Neural cell (in vitro differentiated cells): ENCODE results near the gene NDUFB11. TPM values are rescaled to one million over a fixed set of nuclear protein-coding genes. Genes with fewer than 3 reads are reported as not detected.

Experiments used
- H2AFZ ChIP-seq: fragments of 200-600, 300-800 bp; sonication (generic), shearing (Covaris generic); 2 replicates; pipeline ENCODE4 v1.6.0; 2014; ENCODE audit warnings: low read depth, mild to moderate bottlenecking, antibody characterized with exemption, low read length, moderate library complexity
- H3F3A ChIP-seq: fragments of 200-600 bp; shearing (Covaris generic); 2 replicates; pipeline ENCODE4 v1.6.1; 2016; ENCODE audit warnings: mild to moderate bottlenecking, moderate library complexity, mixed read lengths, antibody characterized with exemption, low read length; ENCODE audit not compliant: insufficient read depth, poor library complexity, severe bottlenecking
- H3K27ac ChIP-seq: fragments of 200-600, 300-800 bp; sonication (generic), shearing (Covaris generic); 2 replicates; pipeline ENCODE4 v1.5.1; 2014; ENCODE audit warnings: mild to moderate bottlenecking, low read length, moderate library complexity
- H3K27me3 ChIP-seq: fragments of 300-800, 200-600 bp; sonication (generic), shearing (Covaris generic); 2 replicates; pipeline ENCODE4 v1.6.0; 2014; ENCODE audit warnings: mild to moderate bottlenecking, low read depth, low read length, moderate library complexity; ENCODE audit not compliant: insufficient read depth
- H3K36me3 ChIP-seq: fragments of 300-800, 200-600 bp; sonication (generic), shearing (Covaris generic); 2 replicates; pipeline ENCODE4 v1.5.1; 2014; ENCODE audit warnings: mild to moderate bottlenecking, antibody characterized with exemption, low read length, moderate library complexity; ENCODE audit not compliant: insufficient read depth
- H3K4me2 ChIP-seq: fragments of 300-800, 200-600 bp; sonication (generic), shearing (Covaris generic); 2 replicates; pipeline ENCODE4 v1.6.0; 2014; ENCODE audit warnings: mild to moderate bottlenecking, low read length
- H3K4me3 ChIP-seq: fragments of 300-800, 200-600 bp; sonication (generic), shearing (Covaris generic); 2 replicates; pipeline ENCODE4 v1.5.1; 2014; ENCODE audit warnings: mild to moderate bottlenecking, low read length, moderate library complexity
- H3K79me2 ChIP-seq: fragments of 200-600 bp; shearing (Covaris generic); replicated peaks from 2 replicates; pipeline ENCODE4 v1.6.0; 2014; ENCODE audit warnings: mild to moderate bottlenecking, low read length, moderate library complexity; ENCODE audit not compliant: insufficient read depth
- H3K9ac ChIP-seq: fragments of 300-800, 200-600 bp; sonication (generic), shearing (Covaris generic); 2 replicates; pipeline ENCODE4 v1.6.1; 2016; ENCODE audit warnings: mild to moderate bottlenecking, low read length, mixed read lengths
- H3K9me2 ChIP-seq: fragments of 200-600 bp; shearing (Covaris generic); 2 replicates; pipeline ENCODE4 v1.6.1; 2016; ENCODE audit warnings: mild to moderate bottlenecking, low read length, mixed read lengths; ENCODE audit not compliant: insufficient read depth
- H3K9me3 ChIP-seq: fragments of 200-600, 300-800 bp; sonication (generic), shearing (Covaris generic); 2 replicates; pipeline ENCODE4 v1.6.1; 2016; ENCODE audit warnings: mild to moderate bottlenecking, mixed run types, low read length, moderate library complexity, mixed read lengths
- H4K20me1 ChIP-seq: fragments of 200-600 bp; shearing (Covaris generic); 2 replicates; pipeline ENCODE4 v1.6.1; 2016; ENCODE audit warnings: mild to moderate bottlenecking, mixed run types; ENCODE audit not compliant: insufficient read depth
- EP300 ChIP-seq: fragments of 450-650 bp; conservative IDR thresholded peaks from 2 replicates; pipeline ENCODE4 v1.6.1; 2014; ENCODE audit warnings: antibody characterized with exemption, mild to moderate bottlenecking, moderate library complexity; ENCODE audit not compliant: poor library complexity, severe bottlenecking
- EZH2 ChIP-seq: fragments of 200-600, 300-800 bp; shearing (Covaris generic), sonication (generic); IDR thresholded peaks from 2 replicates; pipeline ENCODE4 v1.6.1; 2014; ENCODE audit warnings: antibody characterized with exemption, low read length, borderline replicate concordance, mild to moderate bottlenecking; ENCODE audit not compliant: insufficient read depth, poor library complexity, severe bottlenecking
- MXI1 ChIP-seq: fragments of 450-650 bp; conservative IDR thresholded peaks from 2 replicates; pipeline ENCODE4 v1.6.1; 2014; ENCODE audit warnings: antibody characterized with exemption, mild to moderate bottlenecking; ENCODE audit not compliant: poor library complexity, severe bottlenecking
- POLR2AphosphoS5 ChIP-seq: IDR thresholded peaks from 2 replicates; pipeline ENCODE4 v1.6.1; 2012
- RAD21 ChIP-seq: fragments of 450-650 bp; conservative IDR thresholded peaks from 2 replicates; pipeline ENCODE4 v1.6.1; 2014; ENCODE audit warnings: antibody characterized with exemption, mild to moderate bottlenecking, moderate library complexity
- REST ChIP-seq: IDR thresholded peaks from 2 replicates; pipeline ENCODE4 v1.6.1; 2012; ENCODE audit warnings: borderline replicate concordance
- SMC3 ChIP-seq: fragments of 450-650 bp; conservative IDR thresholded peaks from 2 replicates; pipeline ENCODE4 v1.6.1; 2014; ENCODE audit warnings: antibody characterized with exemption, mild to moderate bottlenecking, moderate library complexity; ENCODE audit not compliant: poor library complexity
- TAF1 ChIP-seq: IDR thresholded peaks from 2 replicates; pipeline ENCODE4 v1.6.1; 2012; ENCODE audit warnings: low read depth
- polyA plus RNA-seq: library from polyadenylated mRNA; depleted of rRNA; stranded (reverse); fragments of >200 nt; gene quantifications from 2 replicates; pipeline ENCODE4 v1.2.3, GENCODE V29; 2014
- TF ChIP-seq, protein P1 (sequence below): fragments of 450-650 bp; IDR thresholded peaks from 2 replicates; pipeline ENCODE4 v1.5.1; 2014; ENCODE audit warnings: antibody characterized with exemption, mild to moderate bottlenecking, moderate library complexity; ENCODE audit not compliant: poor library complexity, severe bottlenecking

Gene NDUFB11
- polyA plus RNA-seq, 1 donor from 2014 or later: 184 TPM

GRCh38 chrX:47182106-47182700 is 37.7 kb upstream of the NDUFB11 start:
- no peaks in the 10 kb centered on the region for H3K27me3 ChIP-seq
- H3K9ac ChIP-seq: no peak overlapping the region
- H2AFZ ChIP-seq: no peak overlapping the region
- no peaks in the 10 kb centered on the region for H3K36me3 ChIP-seq
- no peaks in the 10 kb centered on the region for H3F3A ChIP-seq
- no peak overlapping the region for H3K4me2 ChIP-seq
- no peaks in the 10 kb centered on the region for H4K20me1 ChIP-seq
- no peak overlapping the region for H3K4me3 ChIP-seq
- TF ChIP-seq MXI1: no peak
- no peak for TF ChIP-seq EZH2
- TF ChIP-seq EP300: no peak
- TF ChIP-seq SMC3: no peak
- no peak for TF ChIP-seq REST
- TF ChIP-seq, protein P1, sequence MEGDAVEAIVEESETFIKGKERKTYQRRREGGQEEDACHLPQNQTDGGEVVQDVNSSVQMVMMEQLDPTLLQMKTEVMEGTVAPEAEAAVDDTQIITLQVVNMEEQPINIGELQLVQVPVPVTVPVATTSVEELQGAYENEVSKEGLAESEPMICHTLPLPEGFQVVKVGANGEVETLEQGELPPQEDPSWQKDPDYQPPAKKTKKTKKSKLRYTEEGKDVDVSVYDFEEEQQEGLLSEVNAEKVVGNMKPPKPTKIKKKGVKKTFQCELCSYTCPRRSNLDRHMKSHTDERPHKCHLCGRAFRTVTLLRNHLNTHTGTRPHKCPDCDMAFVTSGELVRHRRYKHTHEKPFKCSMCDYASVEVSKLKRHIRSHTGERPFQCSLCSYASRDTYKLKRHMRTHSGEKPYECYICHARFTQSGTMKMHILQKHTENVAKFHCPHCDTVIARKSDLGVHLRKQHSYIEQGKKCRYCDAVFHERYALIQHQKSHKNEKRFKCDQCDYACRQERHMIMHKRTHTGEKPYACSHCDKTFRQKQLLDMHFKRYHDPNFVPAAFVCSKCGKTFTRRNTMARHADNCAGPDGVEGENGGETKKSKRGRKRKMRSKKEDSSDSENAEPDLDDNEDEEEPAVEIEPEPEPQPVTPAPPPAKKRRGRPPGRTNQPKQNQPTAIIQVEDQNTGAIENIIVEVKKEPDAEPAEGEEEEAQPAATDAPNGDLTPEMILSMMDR: no peak
- no peak for TF ChIP-seq TAF1
- TF ChIP-seq POLR2AphosphoS5: no peak
- H3K9me3 ChIP-seq: no peaks in the 10 kb centered on the region
- no peak overlapping the region for H3K27ac ChIP-seq
- H3K79me2 ChIP-seq: no peaks in the 10 kb centered on the region
- H3K9me2 ChIP-seq: no peaks in the 10 kb centered on the region

GRCh38 chrX:47181301-47181700 is 36.8 kb upstream of the NDUFB11 start:
- H3K79me2 ChIP-seq: no peaks in the 10 kb centered on the region
- no peak overlapping the region for H3K27ac ChIP-seq
- H3K4me2 ChIP-seq: no peak overlapping the region
- no peaks in the 10 kb centered on the region for H3F3A ChIP-seq
- H3K9me2 ChIP-seq: no peaks in the 10 kb centered on the region
- no peaks in the 10 kb centered on the region for H3K9me3 ChIP-seq
- no peaks in the 10 kb centered on the region for H3K27me3 ChIP-seq
- no peaks in the 10 kb centered on the region for H3K36me3 ChIP-seq
- H3K4me3 ChIP-seq: no peak overlapping the region
- no peaks in the 10 kb centered on the region for H4K20me1 ChIP-seq
- H2AFZ ChIP-seq: no peak overlapping the region
- TF ChIP-seq SMC3 (no peak), RAD21 (no peak), EP300 (no peak), MXI1 (no peak), EZH2 (no peak), TAF1 (no peak), POLR2AphosphoS5 (no peak), REST (no peak)
- TF ChIP-seq, protein P1: no peak
- no peak overlapping the region for H3K9ac ChIP-seq
